ENCODE measurements around the gene VWCE.
A peak's percentile ranks its signal among the peaks of the same experiment; 100 is the strongest.

The VWCE gene

GRCh38 chr11:61294717-61295595 lies at the start of gene VWCE:
Gene VWCE, minus strand, starts transcription at chr11:61295316. Its CDS starts 279 bp downstream, at chr11:61295037.
- peak in 2 of 3 donors; percentile 25 to 62 for DNase-seq (ENCODE audit: low read depth in 3 of 3, low spot score in 1 of 3)

- no peak for DNase-seq (ENCODE audit: low read depth in 3 of 3, low spot score in 1 of 3)
These were observed 49.0 kb upstream of the VWCE start for GRCh38 chr11:61343792-61344745.

DNA sequence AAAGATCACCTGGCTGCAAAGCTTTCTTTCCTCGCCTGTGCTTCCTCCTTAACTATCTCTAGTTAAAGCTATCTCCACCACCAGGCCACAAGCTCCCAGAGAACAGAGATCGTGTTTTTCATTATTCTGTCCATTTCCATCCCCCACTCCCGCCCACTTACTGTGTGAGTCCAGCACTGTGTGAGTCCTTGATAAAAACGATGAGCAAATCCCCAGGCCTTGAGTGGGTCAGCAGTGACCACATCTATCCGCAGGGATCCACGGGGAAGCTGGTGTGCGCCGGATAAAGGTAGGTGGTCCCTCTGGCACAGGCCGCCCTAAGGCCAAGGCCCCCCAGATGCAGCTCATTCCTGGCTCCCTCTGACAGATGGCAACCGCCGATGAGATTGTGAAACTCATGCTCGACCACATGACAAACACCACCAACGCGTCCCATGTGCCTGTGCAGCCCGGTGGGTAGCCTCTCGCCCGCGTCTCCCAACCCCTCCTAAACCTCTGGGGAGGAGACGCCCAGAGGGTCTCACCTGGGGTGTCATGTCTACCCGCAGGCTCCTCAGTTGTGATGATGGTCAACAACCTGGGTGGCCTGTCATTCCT lies 47.2 kb upstream of the VWCE start:
- DNase-seq (ENCODE audit: low read depth in 3 of 3, low spot score in 1 of 3) = no peak

DNA sequence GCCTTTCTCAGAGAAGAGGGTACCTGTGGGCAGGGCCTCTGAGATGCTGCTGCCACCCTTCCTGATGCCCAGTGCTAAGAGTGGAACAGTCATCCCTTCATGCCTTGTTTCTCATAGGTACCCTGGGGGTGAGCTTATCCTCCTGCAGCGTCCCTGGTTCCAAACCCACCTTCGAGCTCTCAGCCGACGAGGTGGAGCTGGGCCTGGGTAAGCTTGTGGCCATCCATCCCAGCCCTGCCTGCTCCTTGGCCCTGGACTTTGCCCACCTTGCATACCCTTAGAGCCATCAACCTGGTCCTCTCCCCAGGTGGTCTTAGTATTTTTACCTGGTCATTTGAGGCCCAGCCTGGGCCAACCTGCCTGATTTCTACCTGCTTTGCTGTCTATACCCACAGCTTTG lies 46.6 kb upstream of the VWCE start:
- no peak for DNase-seq (ENCODE audit: low read depth in 3 of 3, low spot score in 1 of 3)

DNA sequence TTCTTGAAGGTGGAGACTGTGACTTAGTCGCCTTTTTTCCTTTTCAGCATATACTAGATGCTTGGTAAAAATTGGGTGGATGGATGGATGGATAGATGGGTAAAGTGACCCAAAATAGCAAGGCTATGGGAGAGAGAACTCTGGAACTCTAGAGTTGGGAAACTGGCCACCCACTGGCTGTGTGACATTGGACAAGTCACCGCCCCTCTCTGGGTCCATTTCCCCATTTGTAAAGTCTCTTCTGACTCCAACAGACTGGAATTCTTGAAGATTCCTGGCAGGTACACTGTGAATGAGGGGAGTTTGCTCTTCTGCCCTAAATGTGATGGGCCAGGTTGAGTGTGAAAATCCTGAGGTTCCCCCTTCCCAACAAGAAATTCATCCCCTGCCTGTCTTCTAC lies 45.9 kb upstream of the VWCE start:
- DNase-seq (ENCODE audit: low read depth in 3 of 3, low spot score in 1 of 3) = no peak

- DNase-seq (ENCODE audit: low read depth in 3 of 3, low spot score in 1 of 3) = no peak
These were observed 44.4 kb upstream of the VWCE start for GRCh38 chr11:61339490-61339878.

DNA sequence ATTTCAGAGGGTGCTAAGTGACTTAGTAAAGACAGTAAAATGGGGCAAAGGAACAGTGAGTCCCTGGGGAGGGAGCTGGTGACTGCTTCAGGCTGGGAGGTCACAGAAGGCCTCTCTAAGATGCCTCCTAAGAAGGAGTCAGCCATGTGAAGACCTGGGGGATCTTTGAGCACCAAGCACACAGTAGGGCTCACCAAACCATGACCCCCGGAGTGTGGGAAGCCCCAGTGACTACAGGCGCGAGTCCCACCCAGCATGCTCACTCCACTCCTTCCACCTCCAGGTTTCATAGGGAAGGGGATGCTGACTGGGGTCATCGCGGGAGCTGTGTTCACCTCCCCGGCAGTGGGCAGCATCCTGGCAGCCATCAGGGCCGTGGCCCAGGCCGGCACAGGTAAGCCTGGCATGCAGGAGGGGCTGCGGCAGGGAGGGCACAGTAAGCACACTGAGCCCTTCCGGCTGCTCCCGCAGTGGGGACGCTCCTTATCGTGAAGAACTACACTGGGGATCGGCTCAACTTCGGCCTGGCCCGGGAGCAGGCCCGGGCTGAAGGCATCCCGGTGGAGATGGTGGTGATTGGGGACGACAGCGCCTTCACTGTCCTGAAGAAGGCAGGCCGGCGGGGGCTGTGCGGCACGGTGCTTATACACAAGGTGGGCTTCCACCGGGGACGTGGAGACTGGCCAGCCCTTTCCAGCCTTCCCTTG lies 43.8 kb upstream of the VWCE start:
- no peak for DNase-seq (ENCODE audit: low read depth in 3 of 3, low spot score in 1 of 3)

GRCh38 chr11:61337706-61338470 lies 42.8 kb upstream of the VWCE start:
- no peak for DNase-seq (ENCODE audit: low read depth in 3 of 3, low spot score in 1 of 3)

GRCh38 chr11:61336171-61336935 lies 41.2 kb upstream of the VWCE start:
- DNase-seq (ENCODE audit: low read depth in 3 of 3, low spot score in 1 of 3) = peak; percentile 51 to 71 (median 64)

DNA sequence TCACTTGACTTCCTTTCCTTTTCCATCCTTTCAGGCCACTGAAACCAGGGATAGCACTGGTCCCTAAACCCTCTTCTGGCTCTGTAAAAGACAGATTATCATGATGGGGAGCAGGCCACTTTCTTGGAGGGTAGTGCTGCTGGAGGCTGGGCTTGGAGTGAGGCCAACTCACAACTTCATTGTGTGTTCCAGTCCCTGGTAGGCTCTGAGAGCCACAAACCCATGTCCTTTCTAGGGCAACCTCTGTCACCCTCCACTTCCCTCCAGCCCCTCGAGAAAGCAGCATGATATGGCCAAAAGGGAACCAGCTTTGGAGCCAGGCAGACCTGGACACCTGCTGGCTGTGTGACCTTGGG lies 40.2 kb upstream of the VWCE start:
- DNase-seq (ENCODE audit: low read depth in 3 of 3, low spot score in 1 of 3) = no peak

DNA sequence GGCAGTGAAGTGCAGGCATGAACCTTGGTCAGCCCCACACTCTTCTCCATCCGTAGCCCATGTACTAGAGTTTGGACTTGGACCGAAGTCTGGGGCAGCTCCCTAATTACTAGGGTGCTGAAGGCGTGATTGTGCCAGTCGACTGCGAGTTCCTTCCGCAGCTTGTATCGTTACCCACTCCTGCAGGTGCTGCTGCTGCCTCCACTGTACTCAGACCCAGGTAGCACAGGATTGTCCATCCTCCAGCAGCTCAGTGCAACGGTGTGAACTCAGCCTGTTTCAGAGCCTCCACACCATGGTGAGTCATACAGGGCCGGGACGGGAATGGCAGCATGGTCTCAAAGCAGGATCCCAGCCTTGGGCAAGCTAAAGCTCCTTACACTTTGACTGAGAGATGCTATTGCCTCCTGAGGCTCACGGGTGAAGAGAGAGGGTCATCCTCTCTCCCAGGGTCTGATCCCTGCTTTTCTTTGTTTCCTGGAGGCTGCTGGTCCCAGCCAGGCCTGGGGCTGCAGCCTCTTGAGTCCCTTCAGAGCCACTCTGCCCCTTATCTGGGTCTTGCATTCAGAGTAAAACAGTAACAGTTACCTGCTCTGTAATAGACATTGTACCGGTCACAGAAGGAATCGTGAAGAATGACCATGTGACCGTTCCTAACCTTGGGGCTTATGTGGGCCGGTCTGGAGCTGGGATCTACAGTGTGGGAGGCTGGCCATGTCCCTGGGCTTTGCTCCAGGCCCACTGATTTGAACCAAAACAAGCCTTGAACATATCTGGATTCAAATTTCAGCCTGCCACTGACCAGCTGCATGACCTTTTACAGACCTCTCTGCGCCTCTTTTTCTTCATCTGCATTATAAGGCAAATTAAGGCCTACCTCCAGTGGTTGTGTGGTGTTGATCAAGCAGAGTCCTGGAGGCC lies 39.6 kb upstream of the VWCE start:
- DNase-seq (ENCODE audit: low read depth in 3 of 3, low spot score in 1 of 3) = no peak

DNA sequence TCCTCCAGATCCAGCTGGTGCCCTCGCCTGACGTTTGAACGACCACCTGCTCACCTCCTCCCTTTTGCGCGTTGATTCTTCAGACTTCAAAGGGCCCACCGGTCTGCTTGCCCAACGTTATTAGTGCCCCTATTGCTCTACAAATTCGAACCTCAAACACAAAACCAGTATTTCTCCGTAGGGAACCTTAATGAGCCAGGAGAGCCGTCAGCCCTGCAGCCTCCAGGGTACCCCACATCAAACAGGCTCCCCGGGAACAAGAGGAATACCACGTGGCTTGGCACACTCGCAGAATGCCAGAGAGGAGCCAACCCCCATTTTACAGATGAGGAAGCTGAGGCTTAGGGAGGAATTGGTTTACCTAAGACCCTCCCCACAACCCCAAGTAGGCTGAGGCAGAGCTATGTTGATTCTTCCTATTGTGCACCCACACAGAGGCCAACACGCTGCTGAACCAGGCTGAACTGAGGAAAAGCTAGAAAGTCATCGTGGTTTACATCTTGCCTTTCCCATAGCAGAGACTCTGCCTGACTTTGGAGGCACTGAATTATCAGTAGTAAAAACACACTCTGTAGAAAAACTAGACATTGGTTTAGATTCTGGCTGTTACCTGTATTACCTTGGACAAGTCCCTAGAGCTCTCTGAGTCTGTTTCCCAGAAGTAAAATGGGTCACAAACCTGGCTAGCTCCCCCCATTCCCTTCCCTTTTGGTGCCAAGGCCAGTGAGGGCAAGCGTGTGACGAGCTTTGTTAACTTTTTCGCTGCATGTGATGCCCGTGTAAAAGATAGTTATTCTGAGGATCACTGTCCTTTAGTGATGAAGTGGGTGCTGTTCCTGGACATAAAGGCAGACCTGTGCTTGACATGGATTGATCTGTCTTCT lies 38.7 kb upstream of the VWCE start:
- DNase-seq (ENCODE audit: low read depth in 3 of 3, low spot score in 1 of 3) = no peak

DNA sequence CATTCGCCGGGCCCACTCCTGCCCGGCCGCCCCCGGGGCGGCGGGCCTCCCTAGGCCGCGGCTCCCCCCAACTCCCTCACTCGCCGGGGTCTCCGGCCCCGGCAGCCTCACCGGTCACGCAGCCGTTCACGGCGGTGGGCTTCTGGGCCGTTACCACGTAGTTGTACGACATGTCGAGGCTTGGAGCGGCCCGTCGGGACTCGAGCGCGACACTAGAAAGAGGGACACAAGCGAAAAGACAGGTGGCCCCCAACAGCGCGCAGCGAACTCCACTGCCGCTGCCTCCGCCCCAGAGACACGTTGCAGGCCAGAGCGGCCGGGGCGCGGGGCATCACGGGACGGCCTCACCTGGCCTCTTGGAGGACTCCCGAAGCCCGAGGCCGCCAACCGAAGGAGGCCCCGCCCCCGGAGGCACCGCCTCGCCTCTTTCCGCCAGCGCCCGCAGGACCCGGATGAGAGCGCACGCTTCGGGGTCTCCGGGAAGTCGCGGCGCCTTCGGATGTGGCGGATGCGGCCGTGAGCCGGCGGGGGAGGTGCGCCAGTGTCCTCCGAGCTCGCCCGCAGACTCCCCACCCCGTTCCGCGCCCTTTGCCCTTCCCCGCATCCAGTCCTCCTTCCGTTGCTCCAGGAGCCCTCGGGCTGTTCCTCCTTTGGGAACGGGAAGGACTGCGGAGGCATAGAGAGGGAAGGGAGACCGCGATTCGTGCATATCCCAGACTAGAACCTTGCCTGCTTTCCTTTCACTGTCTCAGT lies 37.9 kb upstream of the VWCE start, which contains the start of the genes DDB1 and TKFC:
Gene DDB1, minus strand, starts transcription at position 309 of the 753 bp plus-strand sequence. Its CDS starts 137 bp downstream, at position 172.
Gene TKFC, plus strand, starts transcription at position 432 of the 753 bp plus-strand sequence. CDS start 1,501 bp downstream, outside the sequence.
- peak; percentile 92 to 94 (median 93) for DNase-seq (ENCODE audit: low read depth in 3 of 3, low spot score in 1 of 3)

DNA sequence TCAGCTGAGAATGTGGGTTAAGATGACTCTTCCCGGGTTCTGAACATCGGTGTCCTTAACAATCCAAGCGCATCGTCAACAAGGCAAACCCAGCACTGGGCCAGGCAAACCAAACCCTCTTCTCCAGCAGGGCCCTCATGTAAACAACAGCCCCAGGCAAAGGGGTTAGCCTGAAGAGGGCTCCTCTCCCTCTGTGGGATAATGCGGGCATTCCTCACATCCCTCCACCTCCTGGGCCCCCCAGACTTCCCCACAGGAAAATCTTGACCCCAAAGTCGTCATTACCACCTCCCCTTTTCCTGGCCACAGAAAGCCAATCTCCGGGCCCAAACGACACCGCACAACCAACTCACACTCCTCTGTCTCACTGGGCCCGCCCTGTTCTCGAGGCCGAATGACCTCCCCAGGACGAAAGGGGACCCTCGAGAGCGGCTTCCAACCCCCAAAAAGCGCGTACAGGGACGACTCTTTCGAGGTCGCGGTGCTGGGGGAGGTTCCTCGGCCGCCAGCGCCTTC lies 37.2 kb upstream of the VWCE start:
- DNase-seq (ENCODE audit: low read depth in 3 of 3, low spot score in 1 of 3) = no peak

- DNase-seq (ENCODE audit: low read depth in 3 of 3, low spot score in 1 of 3) = no peak
These were observed 36.5 kb upstream of the VWCE start for GRCh38 chr11:61331651-61332050.

GRCh38 chr11:61329871-61330270 lies 34.8 kb upstream of the VWCE start:
- no peak for DNase-seq (ENCODE audit: low read depth in 3 of 3, low spot score in 1 of 3)
